Measurements from ENCODE around the gene SPATA19.

SPATA19 gene

DNA sequence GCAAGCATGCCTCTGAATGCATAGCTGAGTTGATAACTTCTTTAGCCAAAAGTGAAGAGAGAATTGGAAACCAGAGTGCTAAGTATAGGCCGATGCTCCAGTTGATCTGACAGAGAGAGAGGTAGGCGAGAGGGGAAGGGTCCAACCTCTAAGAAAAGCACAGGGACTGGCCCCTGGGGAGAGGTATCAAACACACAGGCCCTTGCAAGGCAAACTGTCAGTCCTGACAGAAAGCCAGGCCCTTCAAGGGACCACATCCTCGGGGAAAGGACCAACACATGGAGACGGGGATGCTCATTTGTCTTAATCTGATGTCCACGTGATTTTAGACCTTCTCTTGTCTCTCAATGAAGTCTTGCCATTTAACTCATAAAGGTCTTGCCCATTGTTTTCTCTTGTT, 43.9 kb upstream of the SPATA19 start:
- Histone ChIP-seq H3K27me3 (ENCODE audit: insufficient read depth, low read length) (no peaks in the 10 kb centered on the region), H3K9me2 (ENCODE audit: low read depth, low read length) (no peaks in the 10 kb centered on the region), H3K27ac (ENCODE audit: low read depth, low read length, poor library complexity, severe bottlenecking) (no peak overlapping the region), H3K9me3 (ENCODE audit: low read length) (no peaks in the 10 kb centered on the region), H4K20me1 (ENCODE audit: insufficient read depth, low read length) (no peaks in the 10 kb centered on the region), H3K79me2 (ENCODE audit: insufficient read depth, low read length) (no peaks in the 10 kb centered on the region), H2AFZ (ENCODE audit: low read length) (no peak overlapping the region), H3K4me3 (ENCODE audit: low read depth, low read length, poor library complexity, severe bottlenecking) (no peak overlapping the region), H3K4me1 (ENCODE audit: insufficient read depth, low read length, severe bottlenecking) (no peaks in the 10 kb centered on the region), H3K4me2 (ENCODE audit: low read length) (no peak overlapping the region), H3K36me3 (ENCODE audit: insufficient read depth, low read length) (no peaks in the 10 kb centered on the region), H3F3A (ENCODE audit: insufficient read depth, low read length) (no peaks in the 10 kb centered on the region), H3K9ac (ENCODE audit: low read length) (no peak overlapping the region)
- TF ChIP-seq EZH2 (IDR thresholded peaks at IDR 0.05; ENCODE audit: borderline replicate concordance, low read length): no peak
- TF ChIP-seq, protein P1, sequence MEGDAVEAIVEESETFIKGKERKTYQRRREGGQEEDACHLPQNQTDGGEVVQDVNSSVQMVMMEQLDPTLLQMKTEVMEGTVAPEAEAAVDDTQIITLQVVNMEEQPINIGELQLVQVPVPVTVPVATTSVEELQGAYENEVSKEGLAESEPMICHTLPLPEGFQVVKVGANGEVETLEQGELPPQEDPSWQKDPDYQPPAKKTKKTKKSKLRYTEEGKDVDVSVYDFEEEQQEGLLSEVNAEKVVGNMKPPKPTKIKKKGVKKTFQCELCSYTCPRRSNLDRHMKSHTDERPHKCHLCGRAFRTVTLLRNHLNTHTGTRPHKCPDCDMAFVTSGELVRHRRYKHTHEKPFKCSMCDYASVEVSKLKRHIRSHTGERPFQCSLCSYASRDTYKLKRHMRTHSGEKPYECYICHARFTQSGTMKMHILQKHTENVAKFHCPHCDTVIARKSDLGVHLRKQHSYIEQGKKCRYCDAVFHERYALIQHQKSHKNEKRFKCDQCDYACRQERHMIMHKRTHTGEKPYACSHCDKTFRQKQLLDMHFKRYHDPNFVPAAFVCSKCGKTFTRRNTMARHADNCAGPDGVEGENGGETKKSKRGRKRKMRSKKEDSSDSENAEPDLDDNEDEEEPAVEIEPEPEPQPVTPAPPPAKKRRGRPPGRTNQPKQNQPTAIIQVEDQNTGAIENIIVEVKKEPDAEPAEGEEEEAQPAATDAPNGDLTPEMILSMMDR (IDR thresholded peaks at IDR 0.05; ENCODE audit: low read length): no peak

DNA sequence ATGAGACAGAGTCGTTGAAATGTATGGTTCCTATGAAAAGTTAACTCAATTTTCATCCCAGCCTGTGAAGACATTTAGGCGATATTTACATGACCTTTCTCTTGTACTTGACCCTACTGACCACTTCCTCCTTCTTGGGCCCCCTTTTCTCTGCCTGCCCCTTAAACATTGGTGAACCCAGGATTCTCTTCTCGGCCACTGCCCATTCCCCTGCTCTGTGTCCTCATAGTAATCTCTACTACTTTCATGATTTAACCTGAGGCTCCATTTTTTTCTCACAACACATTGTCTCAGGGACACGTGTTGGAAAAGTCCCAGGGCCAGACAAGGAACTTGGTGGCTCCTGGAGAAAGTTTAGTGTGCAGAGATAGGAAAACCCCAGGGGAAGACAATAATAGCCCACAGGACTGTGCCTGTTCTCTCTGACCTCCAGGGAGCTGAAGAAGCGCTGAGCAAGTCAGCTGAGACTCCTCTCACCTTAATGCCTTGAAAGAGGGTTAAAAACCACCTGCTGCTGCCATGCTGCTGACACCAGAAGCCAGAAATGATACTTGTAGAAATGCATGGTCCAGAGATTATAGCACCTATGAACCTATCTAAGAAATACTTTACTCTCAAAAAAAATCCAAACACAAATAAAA, 42.5 kb upstream of the SPATA19 start:
- no peaks in the 10 kb centered on the region for H3F3A ChIP-seq (ENCODE audit: insufficient read depth, low read length)
- no peaks in the 10 kb centered on the region for H3K9me2 ChIP-seq (ENCODE audit: low read depth, low read length)
- no peaks in the 10 kb centered on the region for H4K20me1 ChIP-seq (ENCODE audit: insufficient read depth, low read length)
- no peak for TF ChIP-seq EZH2 (IDR thresholded peaks at IDR 0.05; ENCODE audit: borderline replicate concordance, low read length)
- TF ChIP-seq, protein P1 (IDR thresholded peaks at IDR 0.05; ENCODE audit: low read length): no peak
- H3K4me2 ChIP-seq (ENCODE audit: low read length): no peak overlapping the region
- H3K4me3 ChIP-seq (ENCODE audit: low read depth, low read length, poor library complexity, severe bottlenecking): no peak overlapping the region
- H3K79me2 ChIP-seq (ENCODE audit: insufficient read depth, low read length): no peaks in the 10 kb centered on the region
- H3K4me1 ChIP-seq (ENCODE audit: insufficient read depth, low read length, severe bottlenecking): no peaks in the 10 kb centered on the region
- H3K27ac ChIP-seq (ENCODE audit: low read depth, low read length, poor library complexity, severe bottlenecking): no peak overlapping the region
- no peak overlapping the region for H3K9ac ChIP-seq (ENCODE audit: low read length)
- no peaks in the 10 kb centered on the region for H3K36me3 ChIP-seq (ENCODE audit: insufficient read depth, low read length)
- H3K27me3 ChIP-seq (ENCODE audit: insufficient read depth, low read length): no peaks in the 10 kb centered on the region
- no peak overlapping the region for H2AFZ ChIP-seq (ENCODE audit: low read length)
- no peaks in the 10 kb centered on the region for H3K9me3 ChIP-seq (ENCODE audit: low read length)

DNA sequence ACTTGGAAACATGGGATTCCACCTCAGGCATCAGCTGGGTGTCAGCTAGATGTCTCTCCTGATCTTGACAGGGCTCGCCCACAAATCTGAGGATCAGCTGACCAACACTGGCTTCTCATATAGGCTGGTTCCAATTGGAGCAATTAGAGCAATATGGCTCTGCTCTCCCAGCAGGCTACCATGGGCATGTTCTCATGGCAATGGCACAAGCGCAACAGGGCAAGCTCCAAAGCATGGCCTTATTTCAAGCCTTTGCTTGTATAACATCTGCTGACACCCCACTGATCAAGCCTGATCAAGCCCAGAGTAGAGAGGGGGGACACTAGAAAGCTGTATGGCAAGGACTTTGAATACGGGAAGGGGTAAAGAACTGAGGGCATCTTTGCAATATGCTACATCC, 40.7 kb upstream of the SPATA19 start:
- Histone ChIP-seq H3K4me3 (ENCODE audit: low read depth, low read length, poor library complexity, severe bottlenecking) (no peak overlapping the region), H3K4me1 (ENCODE audit: insufficient read depth, low read length, severe bottlenecking) (no peaks in the 10 kb centered on the region), H4K20me1 (ENCODE audit: insufficient read depth, low read length) (no peaks in the 10 kb centered on the region), H3K9ac (ENCODE audit: low read length) (no peak overlapping the region), H3K9me2 (ENCODE audit: low read depth, low read length) (no peaks in the 10 kb centered on the region), H3K79me2 (ENCODE audit: insufficient read depth, low read length) (no peaks in the 10 kb centered on the region), H3K27ac (ENCODE audit: low read depth, low read length, poor library complexity, severe bottlenecking) (no peak overlapping the region), H3F3A (ENCODE audit: insufficient read depth, low read length) (no peaks in the 10 kb centered on the region), H3K27me3 (ENCODE audit: insufficient read depth, low read length) (no peaks in the 10 kb centered on the region), H3K36me3 (ENCODE audit: insufficient read depth, low read length) (no peaks in the 10 kb centered on the region), H3K4me2 (ENCODE audit: low read length) (no peak overlapping the region), H2AFZ (ENCODE audit: low read length) (no peak overlapping the region), H3K9me3 (ENCODE audit: low read length) (no peaks in the 10 kb centered on the region)
- no peak for TF ChIP-seq EZH2 (IDR thresholded peaks at IDR 0.05; ENCODE audit: borderline replicate concordance, low read length)
- TF ChIP-seq, protein P1 (IDR thresholded peaks at IDR 0.05; ENCODE audit: low read length): no peak
